Measurements from ENCODE around the gene CCDC38. TPM values are rescaled to one million over a fixed set of nuclear protein-coding genes. Genes with fewer than 3 reads are reported as not detected.

CCDC38 gene
- total RNA-seq, 2 experiments from 2014 or later, result 0.49 TPM; not detected in 1

DNA sequence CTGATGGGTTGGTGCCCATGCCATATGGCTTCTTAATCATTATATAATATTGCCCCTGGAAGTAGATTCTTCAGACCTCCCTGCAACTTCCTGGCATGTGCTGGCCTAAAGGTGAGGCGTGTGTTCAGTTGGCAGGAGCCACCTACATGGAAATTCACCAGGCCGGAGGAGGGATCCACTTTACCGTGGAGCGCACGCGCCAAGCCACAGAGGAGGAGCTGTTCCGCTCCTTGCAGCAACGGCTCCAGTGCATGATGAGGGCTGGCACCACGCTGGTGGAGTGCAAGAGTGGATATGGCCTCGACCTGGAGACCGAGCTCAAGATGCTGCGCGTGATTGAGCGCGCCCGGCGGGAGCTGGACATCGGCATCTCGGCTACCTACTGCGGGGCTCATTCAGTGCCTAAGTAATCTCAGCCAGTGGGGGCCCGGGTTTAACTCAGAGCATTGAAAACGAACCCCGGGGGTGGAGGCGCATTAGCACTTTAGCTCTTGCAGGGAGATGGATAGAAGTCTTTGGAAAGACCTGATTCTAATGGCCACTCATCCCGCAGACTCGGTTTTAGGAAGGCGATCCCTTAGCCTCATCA lies 14.2 kb upstream of the CCDC38 start:
- H3K36me3 Mint-ChIP-seq (ENCODE audit: low read depth), result no peaks in the 10 kb centered on the region
- H3K4me3 Mint-ChIP-seq, result no peak overlapping the region
- CTCF ChIA-PET, result interaction anchor here (1.5 to 2.0 kb wide), 2 partner anchors 13 to 41 kb away, joined by 5 to 11 read pairs; partner anchors contain the start of genes AMDHD1 and CCDC38
- H3K27ac Mint-ChIP-seq, result no peak overlapping the region
- intact Hi-C loops (cut with micrococcal nuclease), result no loop called here
- H3K9me3 Mint-ChIP-seq, result no peaks in the 10 kb centered on the region
- H3K4me1 Mint-ChIP-seq (ENCODE audit: low read depth), result no peaks in the 10 kb centered on the region
- H3K27me3 Mint-ChIP-seq (ENCODE audit: low read depth), result no peaks in the 10 kb centered on the region
- DNase-seq, result no peak

DNA sequence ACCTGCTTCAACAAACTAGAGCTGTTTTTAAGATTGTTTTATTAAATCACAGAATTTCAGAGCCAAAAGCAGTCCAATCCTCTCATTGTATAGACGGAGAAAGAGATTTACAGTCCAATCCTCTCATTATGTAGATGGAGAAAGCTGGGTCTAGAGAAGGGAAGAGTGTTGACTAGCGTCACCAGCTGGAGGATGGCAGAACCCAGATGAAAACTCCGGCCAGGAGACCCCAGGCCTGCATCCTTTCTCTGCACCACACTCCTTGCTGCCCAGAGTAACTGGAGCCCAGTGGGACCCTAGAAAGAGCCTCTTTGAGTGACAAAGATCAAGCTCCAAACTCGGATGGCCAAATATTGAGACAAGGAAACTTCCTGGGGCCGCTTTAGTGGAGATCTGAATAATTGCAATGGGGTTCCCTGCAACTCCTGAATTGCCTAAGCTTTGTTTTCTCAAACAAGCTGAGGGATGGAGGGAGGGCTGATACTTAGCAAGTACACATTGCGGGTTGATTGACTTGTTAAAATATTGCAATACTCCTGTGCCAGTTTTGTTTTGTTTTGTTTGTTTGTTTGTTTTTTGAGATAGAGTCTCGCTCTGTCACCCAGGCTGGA lies 13.2 kb upstream of the CCDC38 start:
- Mint-ChIP-seq H3K27ac (no peak overlapping the region), H3K4me1 (ENCODE audit: low read depth) (no peaks in the 10 kb centered on the region), H3K27me3 (ENCODE audit: low read depth) (peaks cover 7% of the 10 kb centered on the region), H3K4me3 (no peak overlapping the region), H3K9me3 (no peaks in the 10 kb centered on the region), H3K36me3 (ENCODE audit: low read depth) (no peaks in the 10 kb centered on the region)
- CTCF ChIA-PET, result interaction anchor here (1.1 to 3.5 kb wide), 4 partner anchors 12 to 43 kb away, joined by 3 to 13 read pairs (median 8); partner anchors contain the start of genes AMDHD1 and CCDC38
- DNase-seq, result no peak
- intact Hi-C loops (cut with micrococcal nuclease), result no loop called here

DNA sequence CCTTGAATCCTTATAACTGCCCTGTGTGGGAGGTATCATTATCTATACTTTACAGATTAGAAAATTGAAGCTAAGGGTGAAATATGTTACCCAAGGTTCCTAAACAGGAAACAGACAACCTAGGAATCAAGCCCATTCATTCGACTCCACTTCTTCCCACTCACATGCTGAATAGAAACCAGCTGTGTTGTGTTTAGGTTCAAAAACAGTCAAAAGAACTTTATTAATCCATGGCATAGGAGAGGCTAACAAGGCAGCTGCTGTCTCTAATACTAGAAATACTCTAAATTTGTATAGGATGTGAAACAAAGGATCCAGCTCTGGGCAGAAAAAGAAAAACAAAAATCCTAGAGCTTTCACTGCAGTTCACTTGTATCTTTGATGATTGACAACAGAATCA lies 10.6 kb upstream of the CCDC38 start:
- Mint-ChIP-seq H3K27ac (no peak overlapping the region), H3K4me3 (no peak overlapping the region), H3K9me3 (no peaks in the 10 kb centered on the region), H3K36me3 (ENCODE audit: low read depth) (no peaks in the 10 kb centered on the region), H3K4me1 (ENCODE audit: low read depth) (no peaks in the 10 kb centered on the region), H3K27me3 (ENCODE audit: low read depth) (peaks cover 7% of the 10 kb centered on the region)
- intact Hi-C loops (cut with micrococcal nuclease), result no loop called here
- no peak for DNase-seq
- CTCF ChIA-PET, result interaction anchor here (0.6 to 3.5 kb wide), 5 partner anchors 34 to 458 kb away, joined by 3 to 13 read pairs (median 4); no protein-coding TSS in a partner anchor

DNA sequence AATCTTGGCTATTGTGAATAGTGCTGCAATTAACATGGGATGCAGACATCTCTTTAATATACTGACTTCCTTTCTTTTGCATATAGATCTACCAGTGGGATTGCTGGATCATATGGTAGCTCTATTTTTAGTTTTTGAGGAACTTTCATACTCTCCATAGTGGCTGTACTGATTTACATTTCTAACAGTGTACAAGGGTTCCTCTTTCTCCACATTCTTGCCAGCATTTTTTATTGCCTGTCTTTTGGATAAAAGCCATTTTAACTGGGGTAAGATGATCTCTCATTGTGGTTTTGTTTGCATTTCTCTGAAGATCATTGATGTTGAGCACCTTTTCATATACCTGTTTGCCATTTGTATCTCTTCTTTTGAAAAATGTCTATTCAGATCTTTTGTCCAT lies 9.1 kb upstream of the CCDC38 start:
- Mint-ChIP-seq H3K4me3 (no peak overlapping the region), H3K36me3 (ENCODE audit: low read depth) (no peaks in the 10 kb centered on the region), H3K9me3 (no peaks in the 10 kb centered on the region), H3K27me3 (ENCODE audit: low read depth) (peaks cover 7% of the 10 kb centered on the region), H3K27ac (no peak overlapping the region), H3K4me1 (ENCODE audit: low read depth) (no peaks in the 10 kb centered on the region)
- intact Hi-C loops (cut with micrococcal nuclease), result no loop called here
- DNase-seq, result no peak
- CTCF ChIA-PET, result interaction anchor here (0.9 kb wide), 1 partner anchor 8 kb away, joined by 3 read pairs; the partner anchor contains the start of gene AMDHD1

DNA sequence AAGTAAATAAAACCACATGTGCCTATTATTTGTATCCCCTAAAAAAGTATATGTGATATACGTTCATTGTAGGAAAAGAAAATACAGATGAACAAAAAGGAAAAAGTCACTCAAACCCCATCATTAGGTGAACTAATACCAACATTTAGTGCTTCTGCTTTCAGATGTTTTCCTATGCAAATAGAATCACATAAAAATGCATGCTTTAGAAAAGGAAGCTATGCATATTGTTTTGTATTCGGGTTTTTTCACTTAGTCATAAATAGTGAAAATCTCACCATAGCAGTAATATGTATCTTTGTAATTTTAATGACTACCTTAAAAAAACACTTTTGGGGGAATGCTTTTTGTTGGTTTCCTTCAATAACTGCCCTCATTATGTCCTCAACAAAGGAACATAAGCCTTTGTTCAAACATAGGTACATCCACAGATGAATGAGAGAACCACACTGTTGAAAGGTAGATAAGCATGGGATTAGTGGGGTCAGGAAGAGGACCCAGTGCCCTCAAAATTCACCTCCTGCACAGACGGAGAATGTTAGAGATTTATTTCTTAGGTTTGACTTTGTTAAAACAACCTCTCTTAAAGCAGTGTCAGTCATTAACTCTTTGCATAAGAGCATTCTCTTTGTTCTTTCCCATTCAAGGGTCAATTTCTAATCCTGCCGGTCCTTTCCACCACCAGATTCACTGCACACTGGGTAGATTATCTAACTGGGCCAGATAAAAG lies 7.2 kb upstream of the CCDC38 start:
- CTCF ChIA-PET, result no interaction called here
- H3K27ac Mint-ChIP-seq, result no peak overlapping the region
- H3K4me1 Mint-ChIP-seq (ENCODE audit: low read depth), result no peaks in the 10 kb centered on the region
- intact Hi-C loops (cut with micrococcal nuclease), result loop anchor here (10.0 kb wide), 1 partner anchor 455 kb away; the partner anchor contains the start of gene CDK17
- H3K36me3 Mint-ChIP-seq (ENCODE audit: low read depth), result no peaks in the 10 kb centered on the region
- no peak for DNase-seq
- H3K9me3 Mint-ChIP-seq, result no peaks in the 10 kb centered on the region
- no peak overlapping the region for H3K4me3 Mint-ChIP-seq
- H3K27me3 Mint-ChIP-seq (ENCODE audit: low read depth), result peaks cover 7% of the 10 kb centered on the region

DNA sequence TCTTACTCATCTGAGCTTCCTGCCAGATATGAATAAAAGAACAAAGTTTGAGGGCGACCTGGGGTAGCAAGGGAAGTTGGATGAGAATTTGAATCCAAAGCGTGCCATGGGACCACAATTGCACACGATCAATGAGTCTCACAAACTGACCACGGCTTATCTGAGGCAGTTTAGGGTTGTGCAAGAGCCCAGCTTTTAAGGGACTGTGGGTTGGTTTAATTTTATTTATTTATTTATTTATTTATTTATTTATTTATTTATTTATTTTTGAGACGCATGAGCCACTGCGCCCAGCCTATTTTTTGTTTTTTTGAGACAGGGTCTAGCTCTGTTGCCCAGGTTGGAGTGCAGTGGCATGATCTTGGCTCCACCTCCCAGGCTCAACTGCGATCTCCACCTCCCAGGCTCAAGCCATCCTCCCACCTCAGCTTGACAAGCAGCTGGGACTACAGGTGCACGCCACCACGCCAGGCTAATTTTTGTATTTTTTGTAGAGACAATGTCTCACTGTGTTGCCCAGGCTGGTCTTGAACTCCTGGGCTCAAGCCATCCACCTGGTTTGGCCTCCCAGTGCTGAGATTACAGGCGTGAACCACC lies 1.8 kb upstream of the CCDC38 start:
- no peaks in the 10 kb centered on the region for H3K36me3 Mint-ChIP-seq (ENCODE audit: low read depth)
- CTCF ChIA-PET, result interaction anchor here (0.6 to 3.4 kb wide), 5 partner anchors 7 to 54 kb away, joined by 3 to 18 read pairs (median 3); no protein-coding TSS in a partner anchor
- no peaks in the 10 kb centered on the region for H3K9me3 Mint-ChIP-seq
- peak overlapping the region; percentile 86 for H3K4me3 Mint-ChIP-seq
- no peak overlapping the region for H3K27ac Mint-ChIP-seq
- intact Hi-C loops (cut with micrococcal nuclease), result loop anchor here (5.0 to 10.0 kb wide), 7 partner anchors 268 to 1487 kb away; partner anchors contain the start of genes CDK17, CEP83, FGD6 and METAP2
- no peak for DNase-seq
- H3K4me1 Mint-ChIP-seq (ENCODE audit: low read depth), result peaks cover 4% of the 10 kb centered on the region
- no peaks in the 10 kb centered on the region for H3K27me3 Mint-ChIP-seq (ENCODE audit: low read depth)

DNA sequence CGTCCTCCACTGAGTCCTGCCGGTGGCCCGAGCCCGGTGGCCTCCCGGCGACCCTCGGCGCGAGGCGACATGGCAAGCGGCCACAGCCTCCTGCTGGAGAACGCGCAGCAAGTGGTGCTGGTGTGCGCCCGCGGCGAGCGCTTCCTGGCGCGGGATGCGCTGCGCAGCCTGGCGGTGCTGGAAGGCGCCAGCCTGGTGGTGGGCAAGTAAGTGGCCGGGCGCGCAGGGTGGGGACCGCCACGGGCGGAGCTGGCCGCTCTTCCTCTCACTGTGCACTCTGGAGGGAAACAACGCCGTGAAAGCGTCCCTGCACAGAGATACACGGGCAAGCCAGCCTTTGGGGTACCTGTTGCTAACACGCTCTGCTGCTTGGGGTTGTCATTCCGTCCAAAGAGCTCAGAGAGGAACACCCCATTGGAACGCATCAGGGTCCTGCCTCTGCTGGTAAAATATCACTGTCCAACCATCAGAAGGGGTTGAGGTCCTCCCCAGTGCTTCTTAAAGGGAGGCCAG lies 972 bp upstream of the CCDC38 start, which contains the start of gene AMDHD1:
Gene AMDHD1 (plus strand): TSS at position 2 of the 513 bp plus-strand sequence. CDS start 68 bp downstream, at position 70.
- H3K4me1 Mint-ChIP-seq (ENCODE audit: low read depth), result peaks cover 4% of the 10 kb centered on the region
- H3K27ac Mint-ChIP-seq, result peak within 1 kb of the TSS; percentile 80
- intact Hi-C loops (cut with micrococcal nuclease), result loop anchor here (1.0 to 10.0 kb wide), 12 partner anchors 25 to 1486 kb away; partner anchors contain the start of genes CDK17, CEP83, ELK3 and FGD6
- CTCF ChIA-PET, result interaction anchor here (0.6 to 3.4 kb wide), 6 partner anchors 8 to 117 kb away, joined by 3 to 18 read pairs (median 4); no protein-coding TSS in a partner anchor
- H3K4me3 Mint-ChIP-seq, result peak within 1 kb of the TSS; percentile 86
- no peaks in the 10 kb centered on the region for H3K36me3 Mint-ChIP-seq (ENCODE audit: low read depth)
- DNase-seq, result peak; percentile 68
- no peaks in the 10 kb centered on the region for H3K9me3 Mint-ChIP-seq
- no peaks in the 10 kb centered on the region for H3K27me3 Mint-ChIP-seq (ENCODE audit: low read depth)

DNA sequence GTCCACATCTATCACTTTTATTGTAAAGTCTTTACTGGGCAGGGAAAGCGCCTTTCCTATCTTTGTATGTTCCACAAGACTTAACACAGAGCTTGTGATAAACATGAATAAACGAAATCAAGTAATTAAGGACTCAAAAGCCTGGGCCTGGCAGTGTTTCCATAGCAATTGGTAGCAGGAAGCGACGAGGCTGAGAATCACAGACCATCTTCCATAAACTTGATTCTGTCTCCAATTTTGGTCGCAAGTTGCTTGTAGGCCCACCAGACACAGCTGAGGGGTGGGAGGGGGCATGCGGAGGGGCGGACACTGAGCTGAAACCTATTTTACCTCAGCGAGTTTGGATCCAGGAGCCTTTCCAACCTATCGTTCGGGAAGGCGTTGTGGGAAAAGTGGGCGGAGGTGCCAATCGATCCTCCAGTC lies 302 bp downstream of the CCDC38 start:
- no peaks in the 10 kb centered on the region for H3K36me3 Mint-ChIP-seq (ENCODE audit: low read depth)
- CTCF ChIA-PET, result interaction anchor here (0.7 to 3.4 kb wide), 6 partner anchors 14 to 520 kb away, joined by 3 to 18 read pairs (median 5); no protein-coding TSS in a partner anchor
- peaks cover 4% of the 10 kb centered on the region for H3K4me1 Mint-ChIP-seq (ENCODE audit: low read depth)
- peak overlapping the region; percentile 86 for H3K4me3 Mint-ChIP-seq
- H3K27ac Mint-ChIP-seq, result peak overlapping the region; percentile 80
- H3K9me3 Mint-ChIP-seq, result no peaks in the 10 kb centered on the region
- intact Hi-C loops (cut with micrococcal nuclease), result loop anchor here (1.0 to 10.0 kb wide), 10 partner anchors 23 to 1485 kb away; partner anchors contain the start of genes CDK17, CEP83, ELK3 and FGD6
- no peaks in the 10 kb centered on the region for H3K27me3 Mint-ChIP-seq (ENCODE audit: low read depth)
- DNase-seq, result peak; percentile 28

DNA sequence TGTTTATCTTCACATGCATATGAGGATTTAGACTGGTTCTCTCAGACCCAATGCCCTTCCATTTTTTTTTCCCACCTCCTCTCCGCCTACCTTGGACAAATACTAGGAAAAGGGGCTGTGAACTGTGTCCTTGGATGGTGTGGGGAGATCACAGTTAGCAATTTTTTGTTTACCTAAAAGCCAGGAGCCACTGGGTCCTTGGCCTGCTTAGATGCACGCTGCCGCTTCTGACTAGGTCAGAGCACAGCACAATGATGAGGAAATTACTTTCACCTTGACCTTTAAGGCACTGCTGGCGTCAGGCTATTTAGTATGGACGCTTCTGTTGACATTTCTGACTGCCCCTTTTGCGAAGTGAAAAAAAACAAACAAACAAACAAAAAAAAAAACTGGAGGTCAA lies 1.9 kb downstream of the CCDC38 start:
- Mint-ChIP-seq H3K36me3 (ENCODE audit: low read depth) (no peaks in the 10 kb centered on the region), H3K27me3 (ENCODE audit: low read depth) (no peaks in the 10 kb centered on the region), H3K4me1 (ENCODE audit: low read depth) (peaks cover 4% of the 10 kb centered on the region), H3K9me3 (no peaks in the 10 kb centered on the region), H3K4me3 (no peak overlapping the region), H3K27ac (no peak overlapping the region)
- intact Hi-C loops (cut with micrococcal nuclease), result loop anchor here (5.0 to 10.0 kb wide), 7 partner anchors 272 to 1483 kb away; partner anchors contain the start of genes CDK17, CEP83, FGD6 and METAP2
- CTCF ChIA-PET, result interaction anchor here (0.6 to 1.5 kb wide), 4 partner anchors 22 to 417 kb away, joined by 3 to 5 read pairs (median 4); no protein-coding TSS in a partner anchor
- DNase-seq, result no peak

DNA sequence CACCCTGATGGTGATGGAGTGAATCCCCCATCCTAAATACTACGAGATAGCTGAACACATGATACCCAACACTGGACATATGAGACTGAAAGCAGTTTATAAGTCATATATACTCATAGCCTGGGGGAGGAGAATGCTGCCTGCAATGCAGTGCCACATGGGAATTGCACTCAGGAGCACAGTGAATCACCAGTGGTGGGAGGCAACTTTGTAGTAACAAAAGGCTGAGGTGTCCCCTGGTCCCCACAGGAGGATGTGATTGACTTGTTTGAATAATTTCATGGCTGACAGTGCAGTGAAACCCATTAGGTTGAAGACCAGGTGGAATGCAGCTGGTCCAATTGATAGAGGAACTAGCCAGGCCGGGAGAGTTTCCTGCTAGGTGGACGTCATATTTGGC lies 20.2 kb downstream of the CCDC38 start:
- no peak for DNase-seq
- H3K4me3 Mint-ChIP-seq, result no peak overlapping the region
- CTCF ChIA-PET, result no interaction called here
- H3K27ac Mint-ChIP-seq, result no peak overlapping the region
- H3K4me1 Mint-ChIP-seq (ENCODE audit: low read depth), result no peaks in the 10 kb centered on the region
- H3K27me3 Mint-ChIP-seq (ENCODE audit: low read depth), result no peaks in the 10 kb centered on the region
- peaks cover 2% of the 10 kb centered on the region for H3K9me3 Mint-ChIP-seq
- H3K36me3 Mint-ChIP-seq (ENCODE audit: low read depth), result no peaks in the 10 kb centered on the region
- intact Hi-C loops (cut with micrococcal nuclease), result no loop called here

DNA sequence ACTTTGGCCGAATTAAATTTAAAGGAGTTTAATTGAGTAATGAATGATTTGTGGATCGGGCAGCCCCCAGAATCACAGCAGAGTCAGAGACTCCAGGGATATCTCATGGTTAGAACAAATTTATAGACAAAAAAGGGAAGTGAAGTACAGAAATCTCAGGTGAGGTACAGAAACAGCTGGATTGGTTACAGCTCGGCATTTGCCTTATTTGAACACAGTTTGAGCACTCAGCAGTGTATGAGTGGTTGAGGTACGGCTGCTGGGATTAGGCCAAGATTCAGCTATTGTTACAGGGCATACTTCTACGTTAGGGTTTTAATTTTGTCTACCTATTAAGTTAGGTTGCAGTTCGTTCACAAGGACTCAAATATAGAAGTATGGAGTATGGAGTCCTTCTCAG lies 23.3 kb downstream of the CCDC38 start:
- peaks cover 2% of the 10 kb centered on the region for H3K27me3 Mint-ChIP-seq (ENCODE audit: low read depth)
- intact Hi-C loops (cut with micrococcal nuclease), result loop anchor here (2.0 kb wide), 3 partner anchors 24 to 482 kb away; partner anchors contain the start of genes AMDHD1, CCDC38 and CDK17
- H3K4me1 Mint-ChIP-seq (ENCODE audit: low read depth), result no peaks in the 10 kb centered on the region
- no peak overlapping the region for H3K4me3 Mint-ChIP-seq
- DNase-seq, result no peak
- CTCF ChIA-PET, result interaction anchor here (1.1 to 6.1 kb wide), 9 partner anchors 14 to 112 kb away, joined by 3 to 117 read pairs (median 5); no protein-coding TSS in a partner anchor
- H3K9me3 Mint-ChIP-seq, result peaks cover 2% of the 10 kb centered on the region
- H3K36me3 Mint-ChIP-seq (ENCODE audit: low read depth), result no peaks in the 10 kb centered on the region
- H3K27ac Mint-ChIP-seq, result no peak overlapping the region

Measured in activated naive CD4-positive, alpha-beta T cell treated with anti-CD3 and anti-CD28 coated beads for 36 hours (primary cell).